Liver (tissue), 9 donors: Measurements from ENCODE around the gene PSMB2. TPM values are rescaled to one million over a fixed set of nuclear protein-coding genes. Genes with fewer than 3 reads are reported as not detected.

Source experiments
- DNase-seq: peaks from one replicate; pipeline ENCODE4 v3.0.0-alpha.2; 2017; ENCODE audit warnings: low spot score
- H3K27ac ChIP-seq, 2 donors: one replicate each; pipeline ENCODE4 v1.7.0; 2013; ENCODE audit warnings: inconsistent platforms in 2 of 2, low read length in 2 of 2, control low read depth in 1 of 2, low read depth in 1 of 2, mild to moderate bottlenecking in 1 of 2
- H3K27me3 ChIP-seq, 4 donors: one replicate each; pipeline versions ENCODE4 v1.6.1 to v1.7.0; 2013; ENCODE audit warnings: low read length in 3 of 4, inconsistent platforms in 1 of 4, mild to moderate bottlenecking in 1 of 4, moderate library complexity in 1 of 4; ENCODE audit not compliant: control insufficient read depth in 4 of 4, insufficient read depth in 4 of 4
- H3K36me3 ChIP-seq, 4 donors: one replicate each; pipeline versions ENCODE4 v1.6.1 to v1.7.0; 2013; ENCODE audit warnings: low read length in 3 of 4, mild to moderate bottlenecking in 3 of 4, low read depth in 1 of 4, moderate library complexity in 1 of 4; ENCODE audit not compliant: control insufficient read depth in 4 of 4, insufficient read depth in 3 of 4
- H3K4me1 ChIP-seq, 4 donors: one replicate each; pipeline versions ENCODE4 v1.6.1 to v1.7.0; 2013; ENCODE audit warnings: low read length in 3 of 4, mild to moderate bottlenecking in 3 of 4, moderate library complexity in 1 of 4; ENCODE audit not compliant: control insufficient read depth in 4 of 4, insufficient read depth in 4 of 4
- H3K4me3 ChIP-seq, 3 donors: one replicate each; pipeline versions ENCODE4 v1.6.1 to v1.7.0; 2013; ENCODE audit warnings: low read length in 3 of 3, control low read depth in 1 of 3, low read depth in 1 of 3, mild to moderate bottlenecking in 1 of 3
- H3K9ac ChIP-seq, 2 donors: one replicate each; pipeline ENCODE4 v1.7.0; 2013; ENCODE audit warnings: low read length in 2 of 2, mild to moderate bottlenecking in 2 of 2, moderate library complexity in 2 of 2, control low read depth in 1 of 2, low read depth in 1 of 2
- H3K9me3 ChIP-seq, 4 donors: one replicate each; pipeline versions ENCODE4 v1.6.1 to v1.7.0; 2013; ENCODE audit warnings: low read length in 3 of 4; ENCODE audit not compliant: control insufficient read depth in 4 of 4
- ATF3 ChIP-seq: IDR thresholded peaks from 2 replicates; pipeline ENCODE4 v1.6.1; 2016; ENCODE audit warnings: antibody characterized with exemption
- CTCF ChIP-seq: fragments of 150-350 bp; IDR thresholded peaks from 2 replicates; pipeline ENCODE4 v1.5.1; 2017; ENCODE audit warnings: improper control_type of control experiment, low read depth, low read length; ENCODE audit not compliant: missing input control
- EGR1 ChIP-seq, 2 donors: IDR thresholded peaks; 2 replicates each; pipeline ENCODE4 v1.6.1; 2016 to 2018; ENCODE audit warnings: antibody characterized with exemption in 2 of 2, low read depth in 2 of 2
- FOXA1 ChIP-seq: IDR thresholded peaks from 2 replicates; pipeline ENCODE4 v1.6.1; 2016; ENCODE audit warnings: antibody characterized with exemption
- GABPA ChIP-seq, 2 donors: IDR thresholded peaks in 1 of 2; conservative IDR thresholded peaks in 1 of 2; 2 replicates each; pipeline ENCODE4 v1.6.1; 2016; ENCODE audit warnings: antibody characterized with exemption in 2 of 2, mild to moderate bottlenecking in 1 of 2, moderate library complexity in 1 of 2
- HNF4A ChIP-seq, 2 donors: conservative IDR thresholded peaks; 2 replicates each; pipeline ENCODE4 v1.6.1; 2016; ENCODE audit warnings: antibody characterized with exemption in 2 of 2, mild to moderate bottlenecking in 2 of 2
- JUND ChIP-seq, 2 donors: IDR thresholded peaks; 2 replicates each; pipeline ENCODE4 v1.6.1; 2016; ENCODE audit warnings: antibody characterized with exemption in 2 of 2
- NR2F2 ChIP-seq: IDR thresholded peaks from 2 replicates; pipeline ENCODE4 v1.6.1; 2016; ENCODE audit warnings: antibody characterized with exemption
- RAD21 ChIP-seq, 2 donors: IDR thresholded peaks; 2 replicates each; pipeline ENCODE4 v1.6.1; 2016; ENCODE audit warnings: antibody characterized with exemption in 2 of 2, mild to moderate bottlenecking in 2 of 2
- REST ChIP-seq: IDR thresholded peaks from 2 replicates; pipeline ENCODE4 v1.6.1; 2016; ENCODE audit warnings: antibody characterized with exemption, mild to moderate bottlenecking
- RXRA ChIP-seq, 2 donors: IDR thresholded peaks; 2 replicates each; pipeline ENCODE4 v1.6.1; 2017 to 2018; ENCODE audit warnings: antibody characterized with exemption in 2 of 2, mild to moderate bottlenecking in 1 of 2
- SP1 ChIP-seq: IDR thresholded peaks from 2 replicates; pipeline ENCODE4 v1.6.1; 2018; ENCODE audit warnings: antibody characterized with exemption, mild to moderate bottlenecking
- TAF1 ChIP-seq: conservative IDR thresholded peaks from 2 replicates; pipeline ENCODE4 v1.6.1; 2016; ENCODE audit warnings: antibody characterized with exemption, mild to moderate bottlenecking
- WGBS: extraction: QIAGEN DNeasy Blood & Tissue Kit; methylation state at CpG from one replicate; pipeline ENCODE4 v1.1.7; 2013; 5-methylcytosine and 5-hydroxymethylcytosine counted together
- polyA plus RNA-seq, 2 donors: library from polyadenylated mRNA; stranded (reverse) in 1 of 2; unstranded in 1 of 2; fragments of 200-250 nt in 1 of 2; fragments of >200 nt in 1 of 2; fragmentation: Nextera tagmentation in 1 of 2; extraction: Ambion mirVana in 1 of 2; gene quantifications; one replicate each; pipeline versions ENCODE4 v1.2.1 to v1.2.3, GENCODE V29; 2013 to 2015
- total RNA-seq, 2 donors: library from RNA; depleted of rRNA; stranded (reverse); fragments of >200 nt; gene quantifications; one replicate each; pipeline ENCODE4 v1.2.3, GENCODE V29; 2014
- donor health status: healthy.
- donor health status: healthy.
- donor health status: healthy.
- donor health status: healthy.
- donor health status: healthy.

Gene PSMB2
- total and polyA plus RNA-seq, 4 donors: 19.1 to 76.6 (median 40.8) TPM

- Histone ChIP-seq H3K36me3 (no peaks in the 10 kb centered on the region), H3K27ac (no peak overlapping the region), H3K9ac (no peak overlapping the region), H3K4me1 (peaks cover 2 to 11% (median 8%) of the 10 kb centered on the region in 4 donors), H3K27me3 (peaks cover 0 to 6% (median 3%) of the 10 kb centered on the region in 4 donors), H3K4me3 (no peak overlapping the region), H3K9me3 (no peaks in the 10 kb centered on the region)
- TF ChIP-seq RAD21 (IDR thresholded peaks at IDR 0.05) (no peak), CTCF (no peak), EGR1 (IDR thresholded peaks at IDR 0.05; ENCODE audit: low read depth in 2 of 2) (no peak), JUND (IDR thresholded peaks at IDR 0.05) (no peak), SP1 (no peak), REST (no peak), FOXA1 (no peak), RXRA (IDR thresholded peaks at IDR 0.05) (no peak), NR2F2 (no peak), ATF3 (no peak), GABPA (IDR thresholded peaks at IDR 0.05 in 1 of 2, conservative IDR thresholded peaks at IDR 0.05 in 1 of 2) (no peak)
- no peak for DNase-seq
- 89% methylated on average over 2 of the region's 2 CpGs for WGBS
These were observed 69.0 kb downstream of the PSMB2 start for GRCh38 chr1:35572296-35572695.

DNA sequence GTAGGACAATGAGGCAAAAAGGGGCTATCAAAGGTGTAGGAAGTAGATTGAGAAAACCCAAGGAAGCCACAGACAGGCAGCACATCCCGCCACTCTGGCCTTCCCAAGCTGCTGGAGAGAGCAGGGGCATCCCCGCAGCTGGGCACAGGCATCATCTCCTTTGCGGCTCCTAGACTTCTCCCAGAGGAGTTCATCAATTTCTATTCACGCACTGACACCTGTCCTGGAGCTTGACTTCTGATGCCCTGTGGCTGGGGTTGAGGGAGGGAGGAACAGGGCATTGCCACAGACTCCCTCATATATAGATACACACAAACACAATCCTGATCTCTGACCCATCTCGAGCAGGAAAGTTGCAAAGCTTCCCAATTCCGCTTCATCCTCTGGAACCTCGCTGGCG, 70.1 kb downstream of the PSMB2 start:
- peaks cover 0 to 6% (median 3%) of the 10 kb centered on the region in 4 donors for H3K27me3 ChIP-seq
- no peak for TF ChIP-seq NR2F2
- no peak for TF ChIP-seq GABPA (IDR thresholded peaks at IDR 0.05 in 1 of 2, conservative IDR thresholded peaks at IDR 0.05 in 1 of 2)
- no peak for TF ChIP-seq TAF1
- no peak for TF ChIP-seq HNF4A (conservative IDR thresholded peaks at IDR 0.05)
- DNase-seq: no peak

More for the DNA sequence above, 70.1 kb downstream of the PSMB2 start:
- H3K36me3 ChIP-seq: no peaks in the 10 kb centered on the region
- H3K27ac ChIP-seq: no peak overlapping the region
- 90% methylated on average over 8 of the region's 8 CpGs for WGBS
- H3K9ac ChIP-seq: no peak overlapping the region
- H3K9me3 ChIP-seq: no peaks in the 10 kb centered on the region
- peaks cover 0 to 7% (median 3%) of the 10 kb centered on the region in 4 donors for H3K4me1 ChIP-seq
- H3K4me3 ChIP-seq: no peak overlapping the region
